GM21447 (cell line): ENCODE data around the gene TYSND1.
"Not testable (repeated sequence)": the region's sequence is repeated elsewhere in the genome, so short reads cannot be mapped to it uniquely, and the experiment has no call there.

Source experiments
- ATAC-seq: cut with Tn5 transposase; IDR thresholded peaks from one replicate; pipeline ENCODE4 v1.9.1; 2021; ENCODE audit not compliant: unreplicated experiment

TYSND1 gene

GRCh38 chr10:70164163-70164562, 17.7 kb upstream of the TYSND1 start:
- ATAC-seq, result no peak

GRCh38 chr10:70163448-70163847, 16.9 kb upstream of the TYSND1 start:
- ATAC-seq, result no peak

GRCh38 chr10:70162892-70163201, 16.3 kb upstream of the TYSND1 start:
- peak; percentile 90 for ATAC-seq

GRCh38 chr10:70162151-70162891, 15.8 kb upstream of the TYSND1 start:
- ATAC-seq, result no peak

GRCh38 chr10:70160798-70161197, 14.3 kb upstream of the TYSND1 start:
- no peak for ATAC-seq

GRCh38 chr10:70159366-70159765, 12.9 kb upstream of the TYSND1 start:
- not testable (repeated sequence) for ATAC-seq

GRCh38 chr10:70158113-70158512, 11.6 kb upstream of the TYSND1 start:
- no peak for ATAC-seq

GRCh38 chr10:70155255-70155838, 8.8 kb upstream of the TYSND1 start:
- no peak for ATAC-seq

GRCh38 chr10:70148516-70148915, 2.0 kb upstream of the TYSND1 start:
- ATAC-seq, result no peak

- no peak for ATAC-seq
Observed at GRCh38 chr10:70147259-70147625, 742 bp upstream of the TYSND1 start.

- ATAC-seq, result peak; percentile 41
Observed at GRCh38 chr10:70145666-70146488, 623 bp downstream of the TYSND1 start.

GRCh38 chr10:70145166-70145665, 1.3 kb downstream of the TYSND1 start:
- peak; percentile 6 for ATAC-seq

- ATAC-seq, result no peak
Observed at GRCh38 chr10:70144372-70145110, 2.0 kb downstream of the TYSND1 start.

- no peak for ATAC-seq
Observed at GRCh38 chr10:70142555-70142954, 3.9 kb downstream of the TYSND1 start.

GRCh38 chr10:70140297-70140696, 6.2 kb downstream of the TYSND1 start:
- no peak for ATAC-seq

GRCh38 chr10:70139997-70140250, 6.6 kb downstream of the TYSND1 start:
- no peak for ATAC-seq

GRCh38 chr10:70139151-70139996, 7.1 kb downstream of the TYSND1 start:
- no peak for ATAC-seq

- ATAC-seq, result no peak
Observed at GRCh38 chr10:70137927-70138883, 8.3 kb downstream of the TYSND1 start.

GRCh38 chr10:70137135-70137534, 9.4 kb downstream of the TYSND1 start:
- ATAC-seq, result no peak

GRCh38 chr10:70135684-70136083, 10.8 kb downstream of the TYSND1 start:
- no peak for ATAC-seq
